Measurements from ENCODE around the gene INPP5K.

INPP5K gene

GRCh38 chr17:1545618-1546017, 29.2 kb upstream of the INPP5K start:
- DNase-seq (ENCODE audit: low read depth), result no peak
- TF ChIP-seq, protein P1, sequence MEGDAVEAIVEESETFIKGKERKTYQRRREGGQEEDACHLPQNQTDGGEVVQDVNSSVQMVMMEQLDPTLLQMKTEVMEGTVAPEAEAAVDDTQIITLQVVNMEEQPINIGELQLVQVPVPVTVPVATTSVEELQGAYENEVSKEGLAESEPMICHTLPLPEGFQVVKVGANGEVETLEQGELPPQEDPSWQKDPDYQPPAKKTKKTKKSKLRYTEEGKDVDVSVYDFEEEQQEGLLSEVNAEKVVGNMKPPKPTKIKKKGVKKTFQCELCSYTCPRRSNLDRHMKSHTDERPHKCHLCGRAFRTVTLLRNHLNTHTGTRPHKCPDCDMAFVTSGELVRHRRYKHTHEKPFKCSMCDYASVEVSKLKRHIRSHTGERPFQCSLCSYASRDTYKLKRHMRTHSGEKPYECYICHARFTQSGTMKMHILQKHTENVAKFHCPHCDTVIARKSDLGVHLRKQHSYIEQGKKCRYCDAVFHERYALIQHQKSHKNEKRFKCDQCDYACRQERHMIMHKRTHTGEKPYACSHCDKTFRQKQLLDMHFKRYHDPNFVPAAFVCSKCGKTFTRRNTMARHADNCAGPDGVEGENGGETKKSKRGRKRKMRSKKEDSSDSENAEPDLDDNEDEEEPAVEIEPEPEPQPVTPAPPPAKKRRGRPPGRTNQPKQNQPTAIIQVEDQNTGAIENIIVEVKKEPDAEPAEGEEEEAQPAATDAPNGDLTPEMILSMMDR (conservative IDR thresholded peaks at IDR 0.05; ENCODE audit: low read depth, low read length), result no peak
- H3K4me3 ChIP-seq (ENCODE audit: low read depth, low read length), result no peak overlapping the region

- TF ChIP-seq, protein P1 (conservative IDR thresholded peaks at IDR 0.05; ENCODE audit: low read depth, low read length), result no peak
- DNase-seq (ENCODE audit: low read depth), result no peak
Observed at GRCh38 chr17:1542316-1542715, 25.9 kb upstream of the INPP5K start.

GRCh38 chr17:1541367-1541904, 25.0 kb upstream of the INPP5K start:
- no peak for DNase-seq (ENCODE audit: low read depth)
- TF ChIP-seq, protein P1 (conservative IDR thresholded peaks at IDR 0.05; ENCODE audit: low read depth, low read length), result no peak
- H3K4me3 ChIP-seq (ENCODE audit: low read depth, low read length), result no peak overlapping the region

More at GRCh38 chr17:1542316-1542715, 25.9 kb upstream of the INPP5K start:
- no peak overlapping the region for H3K4me3 ChIP-seq (ENCODE audit: low read depth, low read length)

- no peak for DNase-seq (ENCODE audit: low read depth)
- TF ChIP-seq, protein P1 (conservative IDR thresholded peaks at IDR 0.05; ENCODE audit: low read depth, low read length), result no peak
Observed at GRCh38 chr17:1539811-1540210, 23.4 kb upstream of the INPP5K start.

DNA sequence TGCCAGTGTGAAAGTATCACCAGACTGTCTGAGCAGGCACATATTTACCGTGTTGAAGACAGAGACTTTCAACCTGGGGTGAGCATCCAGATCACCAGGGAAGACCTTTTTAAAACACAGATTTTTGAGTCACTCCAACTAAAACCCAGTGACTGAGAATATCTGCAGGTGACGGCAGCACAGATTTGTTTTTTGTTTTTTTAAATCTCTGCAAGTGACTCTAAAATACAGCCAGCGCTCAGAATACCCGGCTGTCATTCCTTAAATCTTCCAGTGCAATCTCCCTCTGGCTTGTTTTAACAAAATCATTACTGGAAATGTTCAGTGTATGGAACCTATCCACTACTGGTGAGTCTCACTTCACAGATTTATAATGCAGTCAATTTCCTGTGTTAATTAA, 19.3 kb upstream of the INPP5K start:
- DNase-seq (ENCODE audit: low read depth), result no peak
- no peak overlapping the region for H3K4me3 ChIP-seq (ENCODE audit: low read depth, low read length)
- TF ChIP-seq, protein P1 (conservative IDR thresholded peaks at IDR 0.05; ENCODE audit: low read depth, low read length), result no peak

More at GRCh38 chr17:1539811-1540210, 23.4 kb upstream of the INPP5K start:
- no peak overlapping the region for H3K4me3 ChIP-seq (ENCODE audit: low read depth, low read length)

- H3K4me3 ChIP-seq (ENCODE audit: low read depth, low read length), result no peak overlapping the region
- no peak for DNase-seq (ENCODE audit: low read depth)
- TF ChIP-seq, protein P1 (conservative IDR thresholded peaks at IDR 0.05; ENCODE audit: low read depth, low read length), result no peak
Observed at GRCh38 chr17:1533661-1534325, 17.4 kb upstream of the INPP5K start.

All from choroid plexus epithelial cell (primary cell).